ENCODE measurements around the gene CNIH4.
"Not testable (repeated sequence)": the region's sequence is repeated elsewhere in the genome, so short reads cannot be mapped to it uniquely, and the experiment has no call there.

The CNIH4 gene

GRCh38 chr1:224349716-224350115 is 7.0 kb upstream of the CNIH4 start:
- not testable (repeated sequence) for DNase-seq

GRCh38 chr1:224352436-224353085 is 4.1 kb upstream of the CNIH4 start:
- DNase-seq, result not testable (repeated sequence)

GRCh38 chr1:224353975-224354925 is 2.4 kb upstream of the CNIH4 start:
- no peak for DNase-seq

- DNase-seq, result peak; percentile 26
These were observed 996 bp downstream of the CNIH4 start for GRCh38 chr1:224357626-224358124.

- DNase-seq, result no peak
These were observed 1.6 kb downstream of the CNIH4 start for GRCh38 chr1:224358237-224358636.

GRCh38 chr1:224359207-224359606 is 2.5 kb downstream of the CNIH4 start:
- DNase-seq, result no peak

- no peak for DNase-seq
These were observed 11.7 kb downstream of the CNIH4 start for GRCh38 chr1:224368409-224368808.

- DNase-seq, result no peak
These were observed 16.4 kb downstream of the CNIH4 start for GRCh38 chr1:224373008-224373590.

- no peak for DNase-seq
These were observed 18.4 kb downstream of the CNIH4 start for GRCh38 chr1:224375059-224375458.

GRCh38 chr1:224377676-224378006 is 21.0 kb downstream of the CNIH4 start:
- DNase-seq, result peak; percentile 48

- no peak for DNase-seq
These were observed 22.4 kb downstream of the CNIH4 start for GRCh38 chr1:224378855-224379631.

GRCh38 chr1:224380003-224380402 is 23.3 kb downstream of the CNIH4 start:
- no peak for DNase-seq

- no peak for DNase-seq
These were observed 25.3 kb downstream of the CNIH4 start for GRCh38 chr1:224381880-224382548.

GRCh38 chr1:224383218-224383617 is 26.5 kb downstream of the CNIH4 start:
- no peak for DNase-seq

GRCh38 chr1:224387302-224387912 is 30.7 kb downstream of the CNIH4 start:
- DNase-seq, result no peak

GRCh38 chr1:224387943-224388342 is 31.3 kb downstream of the CNIH4 start:
- DNase-seq, result no peak

- no peak for DNase-seq
These were observed 33.8 kb downstream of the CNIH4 start for GRCh38 chr1:224390517-224390916.

- DNase-seq, result peak; percentile 17
These were observed 36.0 kb downstream of the CNIH4 start for GRCh38 chr1:224392411-224393249.

GRCh38 chr1:224393294-224393693 is 36.6 kb downstream of the CNIH4 start:
- no peak for DNase-seq

GRCh38 chr1:224399887-224400286 is 43.2 kb downstream of the CNIH4 start:
- DNase-seq, result no peak
